Measurements from ENCODE around the gene LAG3. TPM values are rescaled to one million over a fixed set of nuclear protein-coding genes. Genes with fewer than 3 reads are reported as not detected.

Gene LAG3
- polyA plus RNA-seq, 1 donor (not counting 4 experiments of a cell fraction or from before 2014, with no cell fraction given) = 0.09 TPM

DNA sequence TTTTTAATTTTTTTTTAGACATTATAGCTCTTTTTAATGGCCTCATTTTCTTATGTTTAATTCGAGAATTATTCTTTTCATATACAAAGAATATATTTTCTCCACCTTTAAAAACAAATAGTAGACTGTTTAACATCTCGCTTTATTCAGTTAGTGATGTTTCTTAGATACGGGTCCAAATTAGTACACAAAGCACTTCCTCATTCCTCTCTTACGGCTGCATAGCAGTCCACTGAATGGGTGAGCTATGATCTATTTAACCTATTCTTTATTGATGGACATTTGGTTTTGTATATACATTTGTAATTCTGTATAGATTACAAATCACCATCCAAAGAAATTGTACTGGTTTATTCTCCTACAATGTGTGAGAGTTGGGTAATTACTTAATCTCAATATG lies 41.0 kb downstream of the LAG3 start:
- no peaks in the 10 kb centered on the region for H3K36me3 ChIP-seq (ENCODE audit: control insufficient read depth in 2 of 2, extremely low read depth in 1 of 2, insufficient read depth in 2 of 2, low read length in 2 of 2)
- no peak overlapping the region for H2AFZ ChIP-seq (ENCODE audit: control insufficient read depth, low read length)
- no peak for TF ChIP-seq EZH2 (IDR thresholded peaks at IDR 0.05; ENCODE audit: low read length)
- TF ChIP-seq, protein P1, sequence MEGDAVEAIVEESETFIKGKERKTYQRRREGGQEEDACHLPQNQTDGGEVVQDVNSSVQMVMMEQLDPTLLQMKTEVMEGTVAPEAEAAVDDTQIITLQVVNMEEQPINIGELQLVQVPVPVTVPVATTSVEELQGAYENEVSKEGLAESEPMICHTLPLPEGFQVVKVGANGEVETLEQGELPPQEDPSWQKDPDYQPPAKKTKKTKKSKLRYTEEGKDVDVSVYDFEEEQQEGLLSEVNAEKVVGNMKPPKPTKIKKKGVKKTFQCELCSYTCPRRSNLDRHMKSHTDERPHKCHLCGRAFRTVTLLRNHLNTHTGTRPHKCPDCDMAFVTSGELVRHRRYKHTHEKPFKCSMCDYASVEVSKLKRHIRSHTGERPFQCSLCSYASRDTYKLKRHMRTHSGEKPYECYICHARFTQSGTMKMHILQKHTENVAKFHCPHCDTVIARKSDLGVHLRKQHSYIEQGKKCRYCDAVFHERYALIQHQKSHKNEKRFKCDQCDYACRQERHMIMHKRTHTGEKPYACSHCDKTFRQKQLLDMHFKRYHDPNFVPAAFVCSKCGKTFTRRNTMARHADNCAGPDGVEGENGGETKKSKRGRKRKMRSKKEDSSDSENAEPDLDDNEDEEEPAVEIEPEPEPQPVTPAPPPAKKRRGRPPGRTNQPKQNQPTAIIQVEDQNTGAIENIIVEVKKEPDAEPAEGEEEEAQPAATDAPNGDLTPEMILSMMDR (optimal IDR thresholded peaks at IDR 0.05 in 1 of 3, IDR thresholded peaks at IDR 0.05 in 1 of 3, conservative IDR thresholded peaks at IDR 0.05 in 1 of 3; ENCODE audit: extremely low read depth in 1 of 3, insufficient read depth in 2 of 3, low read length in 3 of 3) = no peak
- H3K27ac ChIP-seq (ENCODE audit: control insufficient read depth, insufficient read depth, low read length) = no peak overlapping the region
- no peak for DNase-seq (ENCODE audit: low read depth, low spot score)
- H3K4me2 ChIP-seq (ENCODE audit: control insufficient read depth, extremely low read depth, insufficient read depth, low read depth, low read length) = no peak overlapping the region
- H3K9me3 ChIP-seq (ENCODE audit: control insufficient read depth, low read depth, low read length) = no peaks in the 10 kb centered on the region
- H3K9me1 ChIP-seq (ENCODE audit: control insufficient read depth, extremely low read depth, insufficient read depth, low read length) = no peaks in the 10 kb centered on the region
- H4K20me1 ChIP-seq (ENCODE audit: control insufficient read depth, extremely low read depth, insufficient read depth, low read length) = no peaks in the 10 kb centered on the region
- H3K79me2 ChIP-seq (ENCODE audit: control insufficient read depth, insufficient read depth, low read length) = no peaks in the 10 kb centered on the region
- dilution Hi-C loops (cut with MboI; ENCODE audit: extremely low pct_ligation_motif_present, low sequenced_read_pairs) = no loop called here
- no peak for FAIRE-seq
- H3K27me3 ChIP-seq (ENCODE audit: control insufficient read depth, extremely low read depth, insufficient read depth, low read length) = peaks cover 25% of the 10 kb centered on the region
- no peak overlapping the region for H3K9ac ChIP-seq (ENCODE audit: control insufficient read depth, extremely low read depth, insufficient read depth, low read length)
- no peaks in the 10 kb centered on the region for H3K4me1 ChIP-seq (ENCODE audit: control insufficient read depth, extremely low read depth, insufficient read depth, low read length)
- H3K4me3 ChIP-seq (ENCODE audit: control insufficient read depth in 2 of 3, extremely low read depth in 1 of 3, insufficient read depth in 2 of 3, low read depth in 1 of 3, low read length in 3 of 3) = no peak overlapping the region

DNA sequence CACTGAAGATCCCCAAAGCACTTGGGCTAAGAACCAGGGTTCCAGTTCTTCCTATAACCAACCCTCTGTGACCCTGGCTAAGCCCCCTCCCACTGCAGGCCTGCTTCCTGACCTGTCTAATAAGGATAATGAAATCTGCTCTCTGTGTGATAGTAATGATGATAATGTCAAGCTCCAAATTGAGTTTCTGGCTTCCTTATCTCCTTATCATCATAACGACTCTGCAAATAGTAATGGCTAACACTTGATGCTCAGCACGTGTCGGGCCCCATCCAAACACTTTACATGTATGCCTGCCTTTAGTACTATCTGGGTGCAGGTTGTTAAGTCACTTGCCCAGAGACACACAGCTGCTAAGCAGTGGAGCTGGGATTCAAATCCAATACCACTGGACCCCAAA lies 44.3 kb downstream of the LAG3 start:
- H3K9me3 ChIP-seq (ENCODE audit: control insufficient read depth, low read depth, low read length) = no peaks in the 10 kb centered on the region
- no peak overlapping the region for H3K9ac ChIP-seq (ENCODE audit: control insufficient read depth, extremely low read depth, insufficient read depth, low read length)
- H3K36me3 ChIP-seq (ENCODE audit: control insufficient read depth in 2 of 2, extremely low read depth in 1 of 2, insufficient read depth in 2 of 2, low read length in 2 of 2) = no peaks in the 10 kb centered on the region
- FAIRE-seq = no peak
- dilution Hi-C loops (cut with MboI; ENCODE audit: extremely low pct_ligation_motif_present, low sequenced_read_pairs) = no loop called here
- no peaks in the 10 kb centered on the region for H4K20me1 ChIP-seq (ENCODE audit: control insufficient read depth, extremely low read depth, insufficient read depth, low read length)
- H3K27ac ChIP-seq (ENCODE audit: control insufficient read depth, insufficient read depth, low read length) = no peak overlapping the region
- H3K79me2 ChIP-seq (ENCODE audit: control insufficient read depth, insufficient read depth, low read length) = no peaks in the 10 kb centered on the region
- no peak for DNase-seq (ENCODE audit: low read depth, low spot score)
- H3K9me1 ChIP-seq (ENCODE audit: control insufficient read depth, extremely low read depth, insufficient read depth, low read length) = no peaks in the 10 kb centered on the region
- H2AFZ ChIP-seq (ENCODE audit: control insufficient read depth, low read length) = no peak overlapping the region
- H3K4me1 ChIP-seq (ENCODE audit: control insufficient read depth, extremely low read depth, insufficient read depth, low read length) = no peaks in the 10 kb centered on the region
- no peak overlapping the region for H3K4me3 ChIP-seq (ENCODE audit: control insufficient read depth in 2 of 3, extremely low read depth in 1 of 3, insufficient read depth in 2 of 3, low read depth in 1 of 3, low read length in 3 of 3)
- TF ChIP-seq, protein P1 (optimal IDR thresholded peaks at IDR 0.05 in 1 of 3, IDR thresholded peaks at IDR 0.05 in 1 of 3, conservative IDR thresholded peaks at IDR 0.05 in 1 of 3; ENCODE audit: extremely low read depth in 1 of 3, insufficient read depth in 2 of 3, low read length in 3 of 3) = no peak
- no peak for TF ChIP-seq EZH2 (IDR thresholded peaks at IDR 0.05; ENCODE audit: low read length)
- H3K27me3 ChIP-seq (ENCODE audit: control insufficient read depth, extremely low read depth, insufficient read depth, low read length) = peaks cover 40% of the 10 kb centered on the region
- H3K4me2 ChIP-seq (ENCODE audit: control insufficient read depth, extremely low read depth, insufficient read depth, low read depth, low read length) = no peak overlapping the region
